Measurements from ENCODE around the gene HLA-DMA. TPM values are rescaled to one million over a fixed set of nuclear protein-coding genes. Genes with fewer than 3 reads are reported as not detected.

Gene HLA-DMA
- total and polyA plus RNA-seq, 2 of the 13 experiments (the other 11 are each of a cell fraction or from before 2014, with no cell fraction given) = 0.70 to 0.71 TPM

DNA sequence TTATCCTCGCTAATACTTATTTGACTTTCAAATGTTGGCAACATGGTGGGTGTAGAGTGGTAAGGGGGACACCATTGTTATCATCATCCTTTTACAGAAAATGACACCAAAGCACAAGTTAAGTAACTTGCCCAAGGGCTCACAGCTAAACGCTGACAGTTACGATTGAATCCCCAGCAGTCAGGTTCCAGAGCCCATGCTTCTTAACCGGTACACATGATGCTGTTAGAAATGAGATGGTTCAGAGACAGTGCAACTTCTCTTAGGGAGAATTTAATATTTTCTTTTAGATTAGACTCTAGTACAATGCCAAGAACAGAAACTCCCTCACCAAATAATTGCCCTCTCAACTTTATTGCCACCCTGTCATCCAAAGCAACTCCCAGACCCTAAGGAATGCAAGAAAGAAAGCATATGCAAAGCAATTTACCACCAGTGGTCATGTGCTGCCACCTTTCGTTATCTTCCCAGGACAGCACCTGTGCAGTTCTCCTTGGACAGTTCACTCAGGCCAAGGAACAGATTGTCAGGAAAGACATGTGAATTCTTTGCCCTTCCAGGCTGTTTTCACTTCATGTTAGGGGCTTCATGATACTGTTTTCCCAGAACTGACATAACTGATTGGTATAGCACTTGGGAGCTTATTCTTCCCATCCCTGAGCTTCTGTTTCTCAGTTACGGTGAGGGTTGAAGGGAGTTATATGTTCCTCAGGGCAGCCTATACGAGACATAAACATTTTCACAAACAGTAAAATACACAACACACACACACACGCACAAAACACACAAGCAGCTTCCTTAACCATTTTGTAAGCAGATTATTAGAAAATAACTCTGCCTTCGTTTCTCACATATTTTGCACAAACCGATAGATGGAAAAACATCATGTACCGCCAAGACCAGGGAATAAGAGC is 5.1 kb downstream of the HLA-DMA start:
- WGBS (ENCODE audit: low lambda C conversion rate) = 44% methylated on average over 11 of the region's 11 CpGs
- POLR2A ChIA-PET = no interaction called here
- H3K27ac ChIP-seq (ENCODE audit: extremely low read length, insufficient read depth, low read length) = no peak overlapping the region
- no peaks in the 10 kb centered on the region for H3K36me3 ChIP-seq (replicated peaks in 1 of 2; ENCODE audit: control insufficient read depth in 1 of 2, insufficient read depth in 2 of 2, low read length in 2 of 2)
- CTCF ChIA-PET (ENCODE audit: low intra/inter-chr PET ratio, low total read pairs) = interaction anchor here (1.6 to 3.1 kb wide), 3 partner anchors 15 to 62 kb away, joined by 11 to 31 read pairs (median 27); no protein-coding TSS in a partner anchor
- no TSS peak for BruUV-seq (replicated peaks)
- in situ Hi-C loops (cut with HindIII; ENCODE audit: extremely low pct_ligation_motif_present, low pct_unique_long_range_greater_than_20kb) = loop anchor here (5.0 kb wide), 1 partner anchor 61 kb away; no protein-coding TSS in a partner anchor
- DNase-seq (ENCODE audit: low spot score) (peak; percentile 58), FAIRE-seq (peak; percentile 96), ATAC-seq (peak; percentile 83)
- no peak overlapping the region for H3K9ac ChIP-seq (ENCODE audit: insufficient read depth, low read depth, low read length)
- H4K20me1 ChIP-seq (ENCODE audit: insufficient read depth, low read length) = no peaks in the 10 kb centered on the region
- no peak overlapping the region for H3K4me3 ChIP-seq (replicated peaks in 1 of 3; ENCODE audit: insufficient read depth in 1 of 3, low read depth in 2 of 3, low read length in 3 of 3)
- peaks cover 3 to 13% of the 10 kb centered on the region in 2 experiments; a peak in 2 of 5 replicates for H3K27me3 ChIP-seq (ENCODE audit: control insufficient read depth in 1 of 2, insufficient read depth in 2 of 2, low read length in 2 of 2)
- peaks cover 3% of the 10 kb centered on the region; the same call in 1 of the 2 replicates for H3K4me1 ChIP-seq (ENCODE audit: insufficient read depth, low read length)
- H2AFZ ChIP-seq (ENCODE audit: low read length) = no peak overlapping the region
- H3K79me2 ChIP-seq (ENCODE audit: insufficient read depth, low read length) = no peaks in the 10 kb centered on the region
- H3K9me3 ChIP-seq (ENCODE audit: low read length) = peaks cover 5% of the 10 kb centered on the region
- no peak overlapping the region for H3K4me2 ChIP-seq (ENCODE audit: low read depth, low read length)
- intact Hi-C loops (cut with micrococcal nuclease; ENCODE audit: unreplicated experiment) = loop anchor here (1.0 to 2.0 kb wide), 2 partner anchors 15 to 63 kb away; no protein-coding TSS in a partner anchor
- TF ChIP-seq SIN3A (IDR thresholded peaks at IDR 0.05; ENCODE audit: borderline replicate concordance, low read depth, low read length) = no peak
- 0 out of 2 replicates have a peak, but pooled peaks have one; percentile 26 for TF ChIP-seq THAP11 (CRISPR knock-in tag; IDR thresholded peaks at IDR 0.05)
- TF ChIP-seq ZNF124 (CRISPR knock-in tag; IDR thresholded peaks at IDR 0.05) = peak; percentile 65; the same call in 1 of the 2 replicates
- TF ChIP-seq ZSCAN25 (CRISPR knock-in tag; IDR thresholded peaks at IDR 0.05) = no peak
- TF ChIP-seq MTA3 (CRISPR knock-in tag; IDR thresholded peaks at IDR 0.05) = no peak
- no peak for TF ChIP-seq ZKSCAN8 (CRISPR knock-in tag; IDR thresholded peaks at IDR 0.05; ENCODE audit: borderline replicate concordance)
- TF ChIP-seq ZNF296 (CRISPR knock-in tag; conservative IDR thresholded peaks at IDR 0.05) = no peak
- TF ChIP-seq ZNF570 (CRISPR knock-in tag; IDR thresholded peaks at IDR 0.05; ENCODE audit: borderline replicate concordance) = no peak
- no peak for TF ChIP-seq ZSCAN30 (CRISPR knock-in tag; IDR thresholded peaks at IDR 0.05)
- TF ChIP-seq, protein P1, sequence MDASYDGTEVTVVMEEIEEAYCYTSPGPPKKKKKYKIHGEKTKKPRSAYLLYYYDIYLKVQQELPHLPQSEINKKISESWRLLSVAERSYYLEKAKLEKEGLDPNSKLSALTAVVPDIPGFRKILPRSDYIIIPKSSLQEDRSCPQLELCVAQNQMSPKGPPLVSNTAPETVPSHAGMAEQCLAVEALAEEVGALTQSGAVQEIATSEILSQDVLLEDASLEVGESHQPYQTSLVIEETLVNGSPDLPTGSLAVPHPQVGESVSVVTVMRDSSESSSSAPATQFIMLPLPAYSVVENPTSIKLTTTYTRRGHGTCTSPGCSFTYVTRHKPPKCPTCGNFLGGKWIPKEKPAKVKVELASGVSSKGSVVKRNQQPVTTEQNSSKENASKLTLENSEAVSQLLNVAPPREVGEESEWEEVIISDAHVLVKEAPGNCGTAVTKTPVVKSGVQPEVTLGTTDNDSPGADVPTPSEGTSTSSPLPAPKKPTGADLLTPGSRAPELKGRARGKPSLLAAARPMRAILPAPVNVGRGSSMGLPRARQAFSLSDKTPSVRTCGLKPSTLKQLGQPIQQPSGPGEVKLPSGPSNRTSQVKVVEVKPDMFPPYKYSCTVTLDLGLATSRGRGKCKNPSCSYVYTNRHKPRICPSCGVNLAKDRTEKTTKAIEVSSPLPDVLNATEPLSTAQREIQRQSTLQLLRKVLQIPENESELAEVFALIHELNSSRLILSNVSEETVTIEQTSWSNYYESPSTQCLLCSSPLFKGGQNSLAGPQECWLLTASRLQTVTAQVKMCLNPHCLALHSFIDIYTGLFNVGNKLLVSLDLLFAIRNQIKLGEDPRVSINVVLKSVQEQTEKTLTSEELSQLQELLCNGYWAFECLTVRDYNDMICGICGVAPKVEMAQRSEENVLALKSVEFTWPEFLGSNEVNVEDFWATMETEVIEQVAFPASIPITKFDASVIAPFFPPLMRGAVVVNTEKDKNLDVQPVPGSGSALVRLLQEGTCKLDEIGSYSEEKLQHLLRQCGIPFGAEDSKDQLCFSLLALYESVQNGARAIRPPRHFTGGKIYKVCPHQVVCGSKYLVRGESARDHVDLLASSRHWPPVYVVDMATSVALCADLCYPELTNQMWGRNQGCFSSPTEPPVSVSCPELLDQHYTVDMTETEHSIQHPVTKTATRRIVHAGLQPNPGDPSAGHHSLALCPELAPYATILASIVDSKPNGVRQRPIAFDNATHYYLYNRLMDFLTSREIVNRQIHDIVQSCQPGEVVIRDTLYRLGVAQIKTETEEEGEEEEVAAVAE (CRISPR knock-in tag; IDR thresholded peaks at IDR 0.05; ENCODE audit: borderline replicate concordance) = no peak
- TF ChIP-seq, protein P2, sequence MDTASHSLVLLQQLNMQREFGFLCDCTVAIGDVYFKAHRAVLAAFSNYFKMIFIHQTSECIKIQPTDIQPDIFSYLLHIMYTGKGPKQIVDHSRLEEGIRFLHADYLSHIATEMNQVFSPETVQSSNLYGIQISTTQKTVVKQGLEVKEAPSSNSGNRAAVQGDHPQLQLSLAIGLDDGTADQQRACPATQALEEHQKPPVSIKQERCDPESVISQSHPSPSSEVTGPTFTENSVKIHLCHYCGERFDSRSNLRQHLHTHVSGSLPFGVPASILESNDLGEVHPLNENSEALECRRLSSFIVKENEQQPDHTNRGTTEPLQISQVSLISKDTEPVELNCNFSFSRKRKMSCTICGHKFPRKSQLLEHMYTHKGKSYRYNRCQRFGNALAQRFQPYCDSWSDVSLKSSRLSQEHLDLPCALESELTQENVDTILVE (CRISPR knock-in tag; IDR thresholded peaks at IDR 0.05) = no peak
- TF ChIP-seq NKX3-1 (CRISPR knock-in tag; IDR thresholded peaks at IDR 0.05) = no peak
- no peak for TF ChIP-seq NFE2L1 (CRISPR knock-in tag; IDR thresholded peaks at IDR 0.05; ENCODE audit: borderline replicate concordance)
- TF ChIP-seq, protein P3, sequence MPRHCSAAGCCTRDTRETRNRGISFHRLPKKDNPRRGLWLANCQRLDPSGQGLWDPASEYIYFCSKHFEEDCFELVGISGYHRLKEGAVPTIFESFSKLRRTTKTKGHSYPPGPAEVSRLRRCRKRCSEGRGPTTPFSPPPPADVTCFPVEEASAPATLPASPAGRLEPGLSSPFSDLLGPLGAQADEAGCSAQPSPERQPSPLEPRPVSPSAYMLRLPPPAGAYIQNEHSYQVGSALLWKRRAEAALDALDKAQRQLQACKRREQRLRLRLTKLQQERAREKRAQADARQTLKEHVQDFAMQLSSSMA (CRISPR knock-in tag; IDR thresholded peaks at IDR 0.05) = no peak
